Right atrium auricular region (tissue), 2 donors: Measurements from ENCODE around the gene OR5B21. TPM values are rescaled to one million over a fixed set of nuclear protein-coding genes. Genes with fewer than 3 reads are reported as not detected.

ENCODE experiments used
- DNase-seq: peaks from one replicate; pipeline ENCODE4 v3.0.0-alpha.2; 2019; ENCODE audit warnings: low spot score
- H3K27ac ChIP-seq, 2 donors: fragments of 200-600 bp; sonication (generic); 1 replicate in 1 of 2; 2 replicates in 1 of 2; pipeline ENCODE4 v1.5.1; 2016 to 2019
- H3K27me3 ChIP-seq, 2 donors: fragments of 200-600 bp; sonication (generic); one replicate each; pipeline versions ENCODE4 v1.5.1 to v1.6.0; 2017 to 2019
- H3K36me3 ChIP-seq: fragments of 200-600 bp; sonication (generic); one replicate; pipeline ENCODE4 v1.5.1; 2016
- H3K4me1 ChIP-seq, 2 donors: fragments of 200-600 bp; sonication (generic); one replicate each; pipeline versions ENCODE4 v1.5.1 to v1.6.0; 2017 to 2019
- H3K4me3 ChIP-seq, 2 donors: fragments of 200-600 bp; sonication (generic); 1 replicate in 1 of 2; 2 replicates in 1 of 2; pipeline ENCODE4 v1.5.1; 2017 to 2019; ENCODE audit warnings: mild to moderate bottlenecking in 1 of 2, moderate library complexity in 1 of 2
- H3K9me3 ChIP-seq, 2 donors: fragments of 200-600 bp; sonication (generic); one replicate each; pipeline ENCODE4 v1.5.1; 2019
- CTCF ChIP-seq, 2 donors: fragments of 200-600 bp; sonication (generic); IDR thresholded peaks; one replicate each; pipeline ENCODE4 v1.5.1; 2019; ENCODE audit warnings: antibody characterized with exemption in 2 of 2
- total RNA-seq, 2 donors: library from RNA; depleted of rRNA; stranded (reverse); fragments of >200 nt; gene quantifications; one replicate each; pipeline ENCODE4 v1.1.0, GENCODE V29; 2016

OR5B21 gene
- total RNA-seq, 2 donors from 2014 or later: not detected

GRCh38 chr11:58526721-58527120 lies 18.8 kb upstream of the OR5B21 start:
- no peaks in the 10 kb centered on the region for H3K36me3 ChIP-seq
- no peak for TF ChIP-seq CTCF (IDR thresholded peaks at IDR 0.05)
- H3K27ac ChIP-seq: no peak overlapping the region
- H3K27me3 ChIP-seq: no peaks in the 10 kb centered on the region
- no peaks in the 10 kb centered on the region for H3K4me1 ChIP-seq
- H3K9me3 ChIP-seq: no peaks in the 10 kb centered on the region
- no peak overlapping the region for H3K4me3 ChIP-seq
- DNase-seq: no peak

DNA sequence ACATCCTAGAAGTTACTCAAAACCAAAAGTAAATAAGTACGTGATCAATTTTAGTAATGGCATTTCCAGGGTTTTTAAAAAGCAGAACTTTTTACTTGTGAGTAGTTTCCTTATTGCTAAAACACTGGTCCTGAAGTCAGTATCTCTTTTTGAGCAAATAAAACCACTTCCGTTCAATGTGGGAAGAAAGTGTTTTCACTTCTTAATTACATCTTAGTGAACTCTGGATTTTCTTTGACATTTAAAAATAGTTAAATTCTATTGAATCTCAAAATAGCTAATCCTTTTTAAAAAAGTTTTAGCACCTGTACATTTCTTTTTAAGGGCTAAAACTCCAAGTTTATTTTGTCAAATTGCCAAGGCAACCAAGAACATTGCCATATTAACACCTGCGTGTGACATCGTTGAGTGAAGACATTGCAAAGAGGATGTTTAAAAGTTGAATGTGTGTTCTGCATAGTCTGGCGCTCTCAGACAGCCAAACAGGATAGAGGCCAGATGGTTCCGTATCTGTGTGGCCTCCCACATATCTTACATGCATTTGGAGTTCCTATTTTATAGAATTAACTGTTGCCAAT lies 17.2 kb upstream of the OR5B21 start:
- no peak for DNase-seq
- Histone ChIP-seq H3K4me1 (no peaks in the 10 kb centered on the region), H3K4me3 (no peak overlapping the region), H3K9me3 (no peaks in the 10 kb centered on the region), H3K27ac (no peak overlapping the region), H3K36me3 (no peaks in the 10 kb centered on the region), H3K27me3 (no peaks in the 10 kb centered on the region)
- TF ChIP-seq CTCF (IDR thresholded peaks at IDR 0.05): no peak

DNA sequence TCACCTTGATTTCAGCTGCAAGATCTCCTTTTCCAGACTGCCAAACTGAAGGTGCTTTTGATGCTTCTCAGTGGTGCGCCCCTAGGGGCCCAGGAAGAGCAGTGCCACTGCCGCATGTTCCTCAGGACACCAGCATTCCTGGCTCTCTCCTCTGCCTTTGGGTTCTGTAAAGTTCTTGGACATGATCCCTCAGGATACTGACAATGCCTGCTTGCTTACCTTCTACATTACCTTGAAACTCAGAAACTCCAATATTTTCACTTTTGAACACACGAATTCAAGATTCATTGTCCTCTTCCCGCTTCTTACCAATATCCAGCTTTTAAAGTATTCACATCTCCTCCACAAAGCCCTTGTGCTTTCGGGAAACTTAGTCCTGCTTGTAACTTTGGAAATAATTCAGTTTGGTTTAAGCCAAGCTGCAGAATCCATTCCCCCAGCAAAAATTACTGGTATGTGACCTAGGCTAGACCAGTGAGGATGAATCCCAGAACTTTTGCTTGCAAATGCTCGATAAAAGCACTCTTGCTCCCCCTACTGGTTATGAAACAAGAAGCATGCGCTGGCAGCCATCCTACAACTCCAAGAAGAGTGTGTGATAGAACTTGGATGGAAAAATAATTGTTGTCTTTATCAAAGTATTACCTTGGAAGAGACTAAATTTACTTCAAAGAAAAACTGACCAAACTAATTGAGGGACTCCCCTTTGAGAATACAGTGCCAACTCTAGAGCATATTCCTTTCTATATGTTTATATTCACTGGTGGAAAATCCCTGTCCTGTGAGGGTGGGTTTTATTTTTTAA lies 16.5 kb upstream of the OR5B21 start:
- H3K27ac ChIP-seq: no peak overlapping the region
- TF ChIP-seq CTCF (IDR thresholded peaks at IDR 0.05): peak in 1 of 2 donors; percentile 75
- H3K4me3 ChIP-seq: peak overlapping the region in 1 of 2 donors; percentile 7
- DNase-seq: peak; percentile 80
- no peaks in the 10 kb centered on the region for H3K27me3 ChIP-seq
- no peaks in the 10 kb centered on the region for H3K4me1 ChIP-seq
- H3K36me3 ChIP-seq: no peaks in the 10 kb centered on the region
- H3K9me3 ChIP-seq: no peaks in the 10 kb centered on the region

DNA sequence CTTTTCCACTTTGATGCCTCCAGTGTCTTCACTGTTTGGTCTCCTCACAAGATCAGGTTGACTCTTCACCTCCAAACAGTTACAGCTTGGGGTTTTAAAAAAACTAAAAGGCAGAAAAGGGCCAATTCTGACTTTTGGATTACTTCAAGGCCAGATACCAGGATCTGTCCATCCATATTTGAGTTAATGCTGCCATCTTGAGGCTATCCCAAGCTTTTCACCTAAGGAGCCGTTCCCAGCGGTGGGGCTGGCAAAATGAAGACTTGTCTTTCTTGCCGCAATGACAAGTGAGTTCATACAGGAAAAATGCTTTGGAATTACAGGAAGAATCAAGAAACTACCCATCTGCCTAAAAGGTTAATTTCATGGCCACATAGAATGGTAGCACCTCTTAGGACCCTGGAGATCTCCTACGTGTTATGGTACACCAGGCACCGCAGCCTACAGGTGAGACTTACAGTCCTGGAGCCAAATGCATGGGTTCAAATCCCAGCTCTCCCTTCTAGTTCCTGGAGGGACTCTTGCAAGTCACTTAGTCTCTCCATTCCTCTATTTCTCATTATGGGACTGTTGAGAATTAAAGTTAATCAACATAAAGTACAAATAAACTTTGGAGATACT lies 6.0 kb upstream of the OR5B21 start:
- Histone ChIP-seq H3K4me3 (no peak overlapping the region), H3K9me3 (no peaks in the 10 kb centered on the region), H3K27ac (no peak overlapping the region), H3K36me3 (no peaks in the 10 kb centered on the region), H3K27me3 (no peaks in the 10 kb centered on the region), H3K4me1 (no peaks in the 10 kb centered on the region)
- TF ChIP-seq CTCF (IDR thresholded peaks at IDR 0.05): peak in 1 of 2 donors; percentile 74
- DNase-seq: no peak

GRCh38 chr11:58511636-58512035 lies 3.7 kb upstream of the OR5B21 start:
- no peaks in the 10 kb centered on the region for H3K36me3 ChIP-seq

More at GRCh38 chr11:58511636-58512035, 3.7 kb upstream of the OR5B21 start:
- H3K27ac ChIP-seq: no peak overlapping the region
- TF ChIP-seq CTCF (IDR thresholded peaks at IDR 0.05): no peak
- no peaks in the 10 kb centered on the region for H3K27me3 ChIP-seq
- H3K4me1 ChIP-seq: no peaks in the 10 kb centered on the region
- no peak overlapping the region for H3K4me3 ChIP-seq
- no peak for DNase-seq
- H3K9me3 ChIP-seq: no peaks in the 10 kb centered on the region
